Bronchial smooth muscle cell (primary cell): ENCODE measurements around the gene LRRC4. TPM values are rescaled to one million over a fixed set of nuclear protein-coding genes. Genes with fewer than 3 reads are reported as not detected.

Experiments used
- total RNA-seq: library from RNA; depleted of rRNA; stranded (reverse); fragments of >200 nt; gene quantifications from 2 replicates; pipeline ENCODE4 v1.2.1, GENCODE V29; 2014

LRRC4 gene, protein sequence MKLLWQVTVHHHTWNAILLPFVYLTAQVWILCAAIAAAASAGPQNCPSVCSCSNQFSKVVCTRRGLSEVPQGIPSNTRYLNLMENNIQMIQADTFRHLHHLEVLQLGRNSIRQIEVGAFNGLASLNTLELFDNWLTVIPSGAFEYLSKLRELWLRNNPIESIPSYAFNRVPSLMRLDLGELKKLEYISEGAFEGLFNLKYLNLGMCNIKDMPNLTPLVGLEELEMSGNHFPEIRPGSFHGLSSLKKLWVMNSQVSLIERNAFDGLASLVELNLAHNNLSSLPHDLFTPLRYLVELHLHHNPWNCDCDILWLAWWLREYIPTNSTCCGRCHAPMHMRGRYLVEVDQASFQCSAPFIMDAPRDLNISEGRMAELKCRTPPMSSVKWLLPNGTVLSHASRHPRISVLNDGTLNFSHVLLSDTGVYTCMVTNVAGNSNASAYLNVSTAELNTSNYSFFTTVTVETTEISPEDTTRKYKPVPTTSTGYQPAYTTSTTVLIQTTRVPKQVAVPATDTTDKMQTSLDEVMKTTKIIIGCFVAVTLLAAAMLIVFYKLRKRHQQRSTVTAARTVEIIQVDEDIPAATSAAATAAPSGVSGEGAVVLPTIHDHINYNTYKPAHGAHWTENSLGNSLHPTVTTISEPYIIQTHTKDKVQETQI
- 0.32 and 1.9 TPM in 2 replicates for total RNA-seq

DNA sequence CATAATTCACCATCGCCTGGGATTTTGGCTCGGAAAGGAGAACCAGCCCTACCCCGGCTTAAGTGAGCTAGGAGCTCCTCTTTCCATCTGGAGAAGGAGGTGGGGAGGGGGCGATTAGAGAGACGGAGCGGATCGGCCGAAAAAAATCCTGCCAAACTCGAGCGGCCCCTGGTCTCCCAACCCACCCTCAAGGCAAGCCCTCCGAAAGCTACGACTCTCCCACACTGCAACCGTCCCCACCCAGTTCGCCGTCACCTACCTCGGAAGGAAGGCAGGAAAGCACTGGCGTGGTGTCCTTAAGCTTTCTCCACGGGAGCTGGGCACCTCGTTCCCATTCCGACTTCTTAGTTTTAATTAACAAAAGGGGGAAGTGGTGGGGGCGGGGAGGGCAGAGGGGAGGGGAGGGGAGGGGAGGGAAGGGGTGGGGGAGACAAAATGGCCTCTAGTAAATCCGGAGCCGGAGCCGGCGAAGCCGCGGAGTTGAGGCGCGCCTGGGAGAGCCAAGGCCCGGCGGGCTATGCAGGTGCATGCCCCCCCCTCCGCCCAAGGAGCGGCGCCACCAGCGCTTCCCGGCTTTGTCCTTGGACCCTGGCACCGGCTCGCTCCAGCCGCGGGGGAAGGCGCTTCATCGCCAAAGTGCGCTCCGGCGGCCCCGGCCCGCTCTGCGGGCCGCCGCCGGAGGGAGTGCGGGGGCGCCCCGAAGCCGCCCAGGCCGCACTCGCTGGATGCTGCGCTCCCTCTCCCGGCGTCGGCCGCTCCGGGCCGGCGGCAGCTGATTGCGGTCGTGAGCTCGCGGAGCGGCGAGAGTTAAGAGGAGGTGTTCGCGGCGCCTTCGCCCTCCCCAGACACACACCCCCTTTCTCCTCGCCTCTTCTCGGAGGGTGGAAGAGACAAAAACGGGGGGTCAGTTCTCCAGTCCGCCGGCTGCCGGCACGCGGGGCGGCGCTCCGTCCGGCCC is at the start of gene LRRC4:
Gene LRRC4 (minus strand): TSS at position 784 of the 958 bp plus-strand sequence. CDS start 797 bp downstream, outside the sequence.

Other genes starting within 250 kb of the LRRC4 start
- not detected in 2 replicates for gene LEP, start 209.8 kb upstream of the LRRC4 start, total RNA-seq